Fibroblast of skin of back (primary cell): Measurements from ENCODE around the gene MAEA.

Source experiments
- DNase-seq: peaks from one replicate; pipeline ENCODE4 v3.0.0-alpha.2; 2013

MAEA gene

DNA sequence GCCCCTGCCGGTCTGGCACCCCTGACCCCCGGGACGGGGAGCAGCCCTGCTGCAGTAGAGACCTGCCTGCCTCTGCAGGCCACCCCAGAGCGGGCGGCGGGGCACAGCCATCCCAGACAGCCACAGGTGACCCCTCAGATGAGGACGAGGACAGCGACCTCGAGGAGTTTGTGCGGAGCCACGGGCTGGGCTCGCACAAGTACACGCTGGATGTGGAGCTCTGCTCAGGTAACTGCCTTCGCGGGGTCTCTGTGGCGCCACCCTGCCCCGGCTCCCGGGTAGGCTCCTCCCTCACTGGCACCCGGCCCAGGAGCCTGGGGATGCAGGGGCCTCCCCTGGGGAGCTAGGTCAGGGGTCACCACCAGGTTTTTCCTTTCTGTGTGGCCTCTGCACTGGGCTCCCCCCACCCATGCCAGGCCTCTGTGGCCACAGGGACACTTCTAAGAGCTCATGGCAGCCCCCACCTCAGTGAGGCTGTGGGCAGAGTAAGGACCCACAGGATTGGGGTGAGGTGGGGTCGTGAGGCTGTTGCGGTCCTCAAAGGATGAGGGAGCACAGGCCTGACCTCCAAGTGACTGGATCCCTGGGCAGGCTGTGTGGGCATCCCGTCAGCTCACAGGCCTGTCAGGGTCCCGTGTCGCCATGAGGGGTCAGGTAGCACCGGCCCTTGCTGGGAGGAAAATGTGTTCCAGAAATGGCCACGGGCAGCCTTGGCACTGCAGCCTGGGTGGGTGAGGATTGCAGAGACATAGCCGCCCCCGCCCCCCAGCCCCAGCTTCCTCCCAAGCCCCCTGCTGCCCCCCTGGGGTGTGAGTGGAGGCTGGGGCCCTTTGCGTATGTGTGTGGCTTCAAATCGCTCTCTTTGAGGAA lies 63.7 kb downstream of the MAEA start:
- DNase-seq, result no peak

DNA sequence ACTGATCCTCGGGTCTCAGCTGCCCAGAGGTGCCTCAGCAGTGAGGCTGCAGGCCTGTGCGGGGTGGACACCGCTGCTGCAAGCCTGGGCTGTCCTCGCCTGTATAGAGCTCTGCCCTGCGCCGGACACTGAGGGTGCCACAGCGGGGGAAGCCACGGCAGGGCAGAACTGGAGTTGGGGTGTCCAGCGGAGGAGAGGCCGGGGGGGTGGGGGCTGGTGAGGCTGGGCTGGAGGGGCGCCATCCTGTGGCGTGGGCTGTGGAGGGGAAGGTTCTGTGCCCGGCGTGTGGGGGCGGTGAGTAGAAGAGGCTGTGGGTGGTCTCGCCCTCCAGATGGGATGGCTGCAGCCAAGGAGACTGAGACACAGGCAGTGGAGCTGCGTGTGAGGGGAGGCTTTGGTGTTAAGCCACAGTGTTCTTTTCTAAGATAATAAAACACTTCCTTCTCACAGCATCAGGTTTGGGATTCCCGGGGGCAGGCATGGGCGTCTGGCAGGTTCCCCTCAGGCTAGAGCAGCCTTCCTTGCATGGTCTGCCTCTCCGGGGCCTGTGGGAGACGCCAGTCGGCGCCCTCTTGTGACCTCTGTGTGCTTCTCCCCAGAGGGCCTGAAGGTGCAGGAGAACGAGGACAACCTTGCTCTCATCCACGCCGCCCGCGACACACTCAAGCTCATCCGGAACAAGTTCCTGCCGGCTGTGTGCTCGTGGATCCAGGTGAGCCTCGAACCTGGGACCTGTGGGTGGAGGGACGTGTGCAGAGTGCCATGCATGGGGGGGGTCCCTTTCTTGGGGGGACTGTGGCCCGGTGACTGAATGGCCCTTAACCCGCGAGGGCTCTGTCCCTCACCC lies 64.7 kb downstream of the MAEA start:
- no peak for DNase-seq

GRCh38 chr4:1354983-1355275 lies 65.2 kb downstream of the MAEA start:
- no peak for DNase-seq

DNA sequence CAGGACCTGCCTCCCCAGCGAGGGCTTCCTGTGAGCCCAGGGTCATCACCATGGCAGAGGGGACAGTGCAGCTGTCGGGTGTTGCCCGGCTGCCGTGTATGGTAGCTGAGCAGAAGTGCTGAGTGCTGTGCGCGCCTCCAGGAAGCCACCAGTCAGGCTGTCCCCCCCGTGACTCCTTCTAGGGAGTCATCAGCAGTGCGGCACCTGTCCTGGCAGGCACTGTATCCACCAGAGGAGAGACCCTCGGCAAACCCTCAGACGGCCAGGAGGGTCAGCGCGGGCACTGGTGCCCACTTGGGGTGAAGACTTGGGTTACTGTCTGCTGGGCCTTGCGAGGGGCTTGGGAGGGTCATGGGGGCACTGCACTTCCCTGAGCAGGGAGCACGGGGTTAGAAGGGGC lies 65.7 kb downstream of the MAEA start:
- no peak for DNase-seq

- DNase-seq, result peak; percentile 43
Measured at GRCh38 chr4:1356181-1356998, 66.7 kb downstream of the MAEA start.

- DNase-seq, result no peak
Measured at GRCh38 chr4:1357356-1358248, 67.9 kb downstream of the MAEA start.

DNA sequence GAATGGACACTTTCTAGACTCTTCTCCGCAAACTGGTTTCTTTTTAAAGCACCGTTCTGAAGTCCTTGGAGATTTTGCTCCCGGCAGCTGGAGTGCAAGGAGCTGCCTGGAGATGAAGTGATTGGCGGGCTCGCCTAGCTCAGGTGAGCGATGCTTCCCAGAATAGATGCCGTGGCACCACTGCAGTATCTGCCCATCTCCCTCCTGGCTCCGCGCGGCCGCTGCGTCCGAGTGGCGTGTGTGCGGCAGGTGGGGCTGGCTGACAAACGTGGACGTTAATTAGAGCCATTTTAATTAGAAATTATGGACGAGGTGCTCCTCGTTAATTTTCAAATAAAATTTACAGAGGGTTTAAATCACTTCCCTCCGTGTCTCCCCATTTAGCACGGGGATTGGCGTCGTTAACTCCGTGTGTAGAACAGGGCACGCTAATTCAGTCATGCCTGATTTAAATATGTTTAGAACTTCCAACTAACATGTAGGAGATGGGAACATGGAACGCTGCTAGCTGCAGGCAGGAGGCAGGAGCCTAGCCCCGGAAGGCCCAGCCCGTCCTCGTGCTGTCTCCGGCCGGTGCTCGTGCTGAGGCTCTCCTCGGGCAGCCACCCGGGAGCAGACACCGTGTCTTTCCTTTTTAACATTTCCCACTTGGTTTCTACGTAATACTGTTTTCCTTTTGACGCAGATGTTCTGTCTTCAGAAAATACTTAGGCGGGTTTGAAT lies 68.9 kb downstream of the MAEA start:
- no peak for DNase-seq

GRCh38 chr4:1359144-1359501 lies 69.4 kb downstream of the MAEA start:
- DNase-seq, result peak; percentile 23

- DNase-seq, result no peak
Measured at GRCh38 chr4:1359976-1360375, 70.3 kb downstream of the MAEA start.

DNA sequence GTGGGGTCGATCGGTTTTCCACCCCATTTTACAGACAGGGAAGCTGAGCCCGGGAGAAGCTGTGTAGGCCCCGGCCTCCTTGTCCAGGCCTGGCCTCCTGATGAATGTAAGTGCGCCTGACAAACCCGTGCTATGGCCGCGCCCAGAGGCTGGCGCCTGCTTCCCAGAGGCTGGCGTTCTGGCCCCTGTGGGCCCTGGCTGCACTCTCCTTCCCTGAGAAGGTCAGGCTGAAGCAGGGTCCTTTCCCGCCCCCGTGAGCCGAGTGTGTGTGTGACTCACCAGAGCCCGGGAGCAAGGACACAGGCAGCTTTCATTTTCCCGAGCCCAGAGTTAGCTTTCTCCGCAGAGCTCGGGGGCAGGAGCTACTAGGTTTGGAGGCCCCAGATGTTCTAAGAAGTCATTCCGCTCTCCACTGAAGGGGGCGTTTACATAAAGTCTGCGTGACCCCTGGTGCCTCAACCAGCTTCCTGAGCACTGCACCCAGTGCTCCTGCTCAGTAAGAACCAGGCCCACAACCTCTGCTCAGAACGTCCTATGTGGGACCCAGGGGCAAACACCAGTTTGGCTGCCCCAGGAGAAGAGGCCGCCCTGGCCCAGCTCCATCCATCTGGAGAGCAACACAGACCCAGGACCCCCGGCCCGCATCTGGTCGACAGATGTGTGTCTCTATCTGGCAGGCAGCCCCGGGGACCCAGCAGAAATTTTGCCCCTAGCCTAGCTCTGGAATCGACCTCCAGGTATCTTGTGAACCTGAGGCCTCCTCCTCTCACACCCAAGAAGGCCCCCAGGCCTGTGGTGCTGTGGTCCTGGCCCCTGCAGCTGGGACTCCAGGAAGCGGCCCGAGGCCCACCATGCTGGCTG lies 71.0 kb downstream of the MAEA start:
- DNase-seq, result peak; percentile 60

- DNase-seq, result no peak
Measured at GRCh38 chr4:1361431-1361830, 71.7 kb downstream of the MAEA start.

DNA sequence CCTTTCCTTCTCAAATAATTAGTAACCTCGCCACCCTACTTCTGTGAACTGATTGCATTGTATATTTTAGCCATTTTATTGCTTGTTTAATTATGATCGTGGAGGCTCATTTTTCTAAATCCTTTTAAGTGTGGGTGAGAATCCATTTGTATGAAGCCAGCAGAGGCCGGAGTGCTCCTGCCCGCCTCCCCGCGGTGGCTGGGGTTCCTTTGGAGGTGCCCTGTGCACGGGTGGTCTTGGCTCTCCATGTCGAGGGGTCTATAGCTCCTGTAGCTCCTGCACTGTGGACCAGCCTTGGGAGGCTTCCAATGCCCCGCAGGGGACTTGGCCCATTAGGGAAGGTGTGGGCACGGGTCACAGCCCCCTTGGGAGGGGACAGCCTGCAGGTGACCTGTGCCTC lies 72.4 kb downstream of the MAEA start:
- no peak for DNase-seq

- no peak for DNase-seq
Measured at GRCh38 chr4:1362521-1362920, 72.8 kb downstream of the MAEA start.

DNA sequence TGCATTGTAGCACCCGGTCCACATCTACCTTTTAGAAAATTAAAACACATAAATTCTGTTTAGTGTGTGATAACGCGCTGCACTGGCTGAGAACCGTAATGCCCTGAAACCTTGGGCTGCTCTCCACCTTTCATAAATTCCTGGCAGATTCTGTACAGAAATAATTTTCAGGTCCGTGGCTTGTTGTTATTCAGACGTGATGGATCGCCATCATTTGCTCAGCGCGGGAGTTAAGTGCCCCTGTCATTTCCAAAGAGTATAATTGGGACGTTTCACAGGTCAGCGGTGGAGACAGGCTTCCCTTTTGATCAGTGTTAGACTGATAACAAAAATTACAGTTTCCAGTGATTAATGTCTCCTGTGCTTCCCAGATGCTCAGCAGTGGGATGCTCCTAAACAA lies 73.8 kb downstream of the MAEA start:
- no peak for DNase-seq

GRCh38 chr4:1364217-1364616 lies 74.5 kb downstream of the MAEA start:
- no peak for DNase-seq

DNA sequence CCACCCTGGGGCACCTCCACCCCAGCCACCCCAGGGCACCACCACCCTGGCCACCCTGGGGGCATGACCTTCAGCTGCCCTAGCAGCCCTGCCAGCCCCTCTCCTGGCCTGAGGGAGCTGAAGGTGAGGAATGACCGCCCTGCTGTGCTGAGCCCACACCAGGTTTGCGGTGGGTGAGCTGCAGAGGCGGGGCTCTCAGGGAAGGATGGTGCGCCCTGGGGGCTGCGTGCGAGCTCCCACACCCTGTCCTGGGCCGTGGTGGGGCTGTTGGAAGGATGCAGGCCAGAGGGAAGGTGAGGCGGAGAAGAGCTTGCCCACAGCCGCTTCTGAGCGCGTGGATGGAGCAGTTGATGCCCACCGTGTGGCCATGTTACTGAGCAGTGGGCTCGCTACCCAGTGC lies 75.1 kb downstream of the MAEA start:
- no peak for DNase-seq

DNA sequence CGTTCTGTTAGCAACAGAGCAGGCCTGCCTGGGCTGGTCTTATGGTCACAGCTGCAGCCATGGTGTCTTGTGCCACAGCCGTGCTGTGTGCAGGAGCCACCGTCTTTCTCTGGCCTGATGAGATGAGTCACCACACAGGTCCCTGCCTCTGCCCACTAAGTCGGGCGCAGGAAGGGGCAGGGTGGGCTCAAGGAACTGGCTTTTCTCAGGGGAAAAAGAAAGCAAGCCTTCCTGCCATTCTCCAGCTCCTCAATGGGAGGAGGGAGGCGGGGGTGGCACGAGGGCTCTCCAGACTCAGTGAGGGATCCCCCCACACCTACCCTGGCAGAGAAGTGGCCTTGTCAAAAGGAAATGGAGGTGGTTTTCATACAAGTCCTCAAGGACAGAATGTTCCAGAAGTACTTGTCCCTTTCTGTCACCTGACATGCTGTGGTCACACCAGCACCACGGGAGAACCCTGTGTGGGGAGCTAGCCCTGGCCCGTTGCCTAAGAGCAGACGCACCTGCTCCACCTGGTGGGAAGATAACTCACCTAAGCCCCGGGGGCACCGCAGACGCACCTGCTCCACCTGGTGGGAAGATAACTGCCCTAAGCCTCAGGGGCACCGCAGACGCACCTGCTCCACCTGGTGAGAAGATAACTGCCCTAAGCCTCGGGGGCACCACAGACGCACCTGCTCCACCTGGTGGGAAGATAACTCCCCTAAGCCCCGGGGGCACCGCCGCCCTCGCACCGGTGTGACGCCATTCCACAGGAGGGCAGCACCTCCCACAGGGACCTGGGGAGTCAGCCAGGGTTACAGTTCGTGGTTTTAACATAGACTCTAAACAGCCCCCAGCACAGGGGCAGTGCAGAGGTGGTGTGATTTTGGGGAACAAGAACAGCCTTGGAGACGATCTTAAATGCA lies 75.8 kb downstream of the MAEA start:
- DNase-seq, result no peak

DNA sequence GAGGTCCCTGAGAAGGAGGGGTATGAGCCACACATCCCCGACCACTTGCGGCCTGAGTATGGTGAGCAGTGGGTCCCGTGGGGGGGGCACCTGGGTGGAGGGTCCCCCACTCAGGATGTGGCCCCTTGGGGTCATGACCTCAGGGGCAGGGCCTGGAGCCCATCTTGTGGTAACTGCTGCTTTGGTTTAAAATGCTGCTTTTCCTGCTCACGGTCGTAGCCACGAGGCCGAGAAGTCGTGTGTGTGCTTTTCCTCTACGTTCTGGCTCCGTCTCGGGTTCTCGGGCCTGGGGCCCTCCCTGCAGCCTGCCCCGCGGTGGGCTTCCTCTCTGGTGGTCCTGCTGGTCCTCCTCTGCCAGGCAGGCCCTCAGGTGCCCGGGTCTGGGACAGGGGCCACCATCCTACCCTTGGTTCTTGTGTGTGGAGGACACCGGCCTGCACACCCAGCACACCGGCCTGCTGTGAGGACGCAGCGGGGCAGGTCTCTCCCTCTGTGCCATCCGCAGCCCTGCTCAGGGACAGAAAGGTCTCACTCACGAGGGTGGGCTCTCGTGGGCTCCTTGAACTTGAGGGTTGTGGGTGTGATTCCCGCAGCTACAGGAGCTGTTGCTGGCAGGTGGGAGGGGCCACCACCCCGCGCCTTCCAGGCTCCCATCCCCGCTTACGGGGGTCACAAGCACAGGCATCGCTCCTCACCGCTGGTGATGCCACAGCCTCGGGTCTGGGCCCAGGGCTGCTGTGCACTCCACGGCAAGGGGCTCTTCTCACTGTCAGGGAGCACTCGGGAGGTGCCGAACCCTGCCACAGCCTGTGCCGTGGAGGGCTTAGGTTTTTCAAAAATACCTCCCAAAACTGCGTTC lies 76.9 kb downstream of the MAEA start:
- DNase-seq, result no peak
